Small intestine (tissue), 7 donors: ENCODE data around the gene GRB10. TPM values are rescaled to one million over a fixed set of nuclear protein-coding genes. Genes with fewer than 3 reads are reported as not detected.

Experiments
- DNase-seq, 2 donors: peaks; one replicate each; pipeline versions ENCODE4 v3.0.0 to v3.0.0-alpha.2; 2013
- FAIRE-seq: peaks from 2 replicates; lab custom pipeline; 2012; peaks lifted over from hg19 to GRCh38; lab: Jason Lieb, UNC
- H3K27ac ChIP-seq, 3 donors: one replicate each; pipeline ENCODE4 v1.5.1; 2013; ENCODE audit warnings: low read length in 2 of 3, mild to moderate bottlenecking in 2 of 3, control low read depth in 1 of 3, inconsistent platforms in 1 of 3, low read depth in 1 of 3, moderate library complexity in 1 of 3
- H3K27me3 ChIP-seq, 3 donors: one replicate each; pipeline ENCODE4 v1.6.1; 2013; ENCODE audit warnings: low read length in 3 of 3, inconsistent platforms in 1 of 3; ENCODE audit not compliant: control insufficient read depth in 3 of 3, insufficient read depth in 3 of 3
- H3K36me3 ChIP-seq, 3 donors: one replicate each; pipeline ENCODE4 v1.6.1; 2013; ENCODE audit warnings: low read length in 3 of 3, inconsistent platforms in 1 of 3, low read depth in 1 of 3, mild to moderate bottlenecking in 1 of 3, moderate library complexity in 1 of 3; ENCODE audit not compliant: control insufficient read depth in 3 of 3, insufficient read depth in 2 of 3
- H3K4me1 ChIP-seq, 3 donors: one replicate each; pipeline ENCODE4 v1.6.1; 2013; ENCODE audit warnings: low read length in 2 of 3, inconsistent platforms in 1 of 3, low read depth in 1 of 3, mild to moderate bottlenecking in 1 of 3, moderate library complexity in 1 of 3; ENCODE audit not compliant: control insufficient read depth in 3 of 3, insufficient read depth in 2 of 3
- H3K4me3 ChIP-seq, 3 donors: one replicate each; pipeline ENCODE4 v1.5.1; 2013; ENCODE audit warnings: low read length in 3 of 3, control low read depth in 1 of 3, inconsistent platforms in 1 of 3, low read depth in 1 of 3, mild to moderate bottlenecking in 1 of 3, moderate library complexity in 1 of 3
- H3K9me3 ChIP-seq, 2 donors: one replicate each; pipeline ENCODE4 v1.6.1; 2013; ENCODE audit warnings: low read depth in 1 of 2, low read length in 1 of 2; ENCODE audit not compliant: control insufficient read depth in 2 of 2, insufficient read depth in 1 of 2
- WGBS, 3 donors: extraction: QIAGEN DNeasy Blood & Tissue Kit; methylation state at CpG; one replicate each; pipeline ENCODE4 v1.1.7; 2013; 5-methylcytosine and 5-hydroxymethylcytosine counted together
- polyA plus RNA-seq, 4 donors: library from polyadenylated mRNA; stranded (reverse) in 3 of 4; unstranded in 1 of 4; fragments of 200-250 nt in 3 of 4; fragments of 120-200 nt in 1 of 4; gene quantifications; one replicate each; pipeline versions ENCODE4 v1.2.1 to v1.2.3, GENCODE V29; 2013
- donor health status: healthy with polysubstance abuse.
- donor health status: control.
- donor health status: control.
- donor health status: Bipolar disorder and iron deficiency.
- donor health status: healthy.

The GRB10 gene
- polyA plus RNA-seq, 4 donors = 14.5 to 33.8 (median 22.1) TPM

DNA sequence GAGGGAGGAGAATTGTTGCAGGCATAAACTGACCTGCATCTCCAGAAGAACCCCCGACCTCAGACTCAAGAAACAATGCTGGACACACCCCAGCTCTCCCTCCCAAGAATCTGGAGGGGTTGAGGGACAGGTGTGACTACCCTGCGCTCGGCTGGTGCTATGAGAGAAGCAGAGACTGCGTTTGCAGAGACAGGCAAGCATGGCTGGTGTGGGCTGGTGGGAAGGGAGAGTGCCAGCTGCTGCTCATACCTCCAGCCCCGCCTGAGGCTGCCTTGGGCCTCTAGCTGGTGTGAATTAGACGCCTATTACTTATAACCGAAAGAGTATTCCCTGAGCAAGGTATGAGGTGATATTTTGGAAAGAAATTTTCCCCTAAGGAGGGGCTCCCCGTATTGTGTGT is 169.2 kb downstream of the GRB10 start:
- Histone ChIP-seq H3K27me3 (no peaks in the 10 kb centered on the region), H3K27ac (peak overlapping the region in 1 of 3 donors; percentile 91), H3K4me3 (no peak overlapping the region), H3K4me1 (peaks cover 0 to 40% (median 15%) of the 10 kb centered on the region in 3 donors), H3K36me3 (peaks cover 0 to 27% (median 12%) of the 10 kb centered on the region in 3 donors), H3K9me3 (no peaks in the 10 kb centered on the region)
- whole genome bisulfite sequencing, 3 donors = 36 to 72% (median 55%) methylated on average over 8 of the region's 8 CpGs
- DNase-seq = peak in 1 of 2 donors; percentile 21
- FAIRE-seq = no peak

DNA sequence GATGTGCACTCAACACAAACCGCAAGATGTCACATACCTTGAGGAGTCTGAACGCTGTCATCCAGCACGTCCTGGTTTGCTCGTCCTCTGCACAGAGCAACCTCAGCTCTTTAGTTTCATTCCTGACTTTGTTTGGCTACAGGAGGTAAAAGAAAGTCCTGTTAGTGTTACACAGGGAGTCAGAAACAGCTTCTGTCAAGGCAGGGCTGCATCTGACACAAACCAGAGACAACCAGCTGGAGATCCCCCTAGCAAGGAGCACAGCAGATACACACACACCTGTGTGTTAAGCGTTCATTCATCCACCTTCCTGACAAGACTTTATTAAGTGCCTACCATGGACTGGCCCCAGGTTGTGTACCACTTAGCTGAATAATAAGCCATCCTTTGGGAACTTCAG is 170.0 kb downstream of the GRB10 start:
- Histone ChIP-seq H3K27ac (no peak overlapping the region), H3K9me3 (no peaks in the 10 kb centered on the region), H3K27me3 (no peaks in the 10 kb centered on the region), H3K4me1 (peaks cover 0 to 40% (median 15%) of the 10 kb centered on the region in 3 donors), H3K4me3 (no peak overlapping the region), H3K36me3 (peaks cover 0 to 24% (median 12%) of the 10 kb centered on the region in 3 donors)
- DNase-seq (no peak), FAIRE-seq (no peak)
- WGBS, 3 donors = 83 to 95% (median 93%) methylated on average over 5 of the region's 5 CpGs

GRCh38 chr7:50610521-50611277 is 172.0 kb downstream of the GRB10 start:
- H3K4me3 ChIP-seq = no peak overlapping the region
- H3K27ac ChIP-seq = peak overlapping the region in 1 of 3 donors; percentile 59
- no peaks in the 10 kb centered on the region for H3K9me3 ChIP-seq
- H3K36me3 ChIP-seq = peaks cover 3 to 26% (median 17%) of the 10 kb centered on the region in 3 donors
- peaks cover 0 to 28% (median 11%) of the 10 kb centered on the region in 3 donors for H3K4me1 ChIP-seq
- WGBS, 3 donors = 62 to 75% (median 69%) methylated on average over 6 of the region's 6 CpGs
- no peaks in the 10 kb centered on the region for H3K27me3 ChIP-seq
- FAIRE-seq = no peak
- DNase-seq = peak in 1 of 2 donors; percentile 52

DNA sequence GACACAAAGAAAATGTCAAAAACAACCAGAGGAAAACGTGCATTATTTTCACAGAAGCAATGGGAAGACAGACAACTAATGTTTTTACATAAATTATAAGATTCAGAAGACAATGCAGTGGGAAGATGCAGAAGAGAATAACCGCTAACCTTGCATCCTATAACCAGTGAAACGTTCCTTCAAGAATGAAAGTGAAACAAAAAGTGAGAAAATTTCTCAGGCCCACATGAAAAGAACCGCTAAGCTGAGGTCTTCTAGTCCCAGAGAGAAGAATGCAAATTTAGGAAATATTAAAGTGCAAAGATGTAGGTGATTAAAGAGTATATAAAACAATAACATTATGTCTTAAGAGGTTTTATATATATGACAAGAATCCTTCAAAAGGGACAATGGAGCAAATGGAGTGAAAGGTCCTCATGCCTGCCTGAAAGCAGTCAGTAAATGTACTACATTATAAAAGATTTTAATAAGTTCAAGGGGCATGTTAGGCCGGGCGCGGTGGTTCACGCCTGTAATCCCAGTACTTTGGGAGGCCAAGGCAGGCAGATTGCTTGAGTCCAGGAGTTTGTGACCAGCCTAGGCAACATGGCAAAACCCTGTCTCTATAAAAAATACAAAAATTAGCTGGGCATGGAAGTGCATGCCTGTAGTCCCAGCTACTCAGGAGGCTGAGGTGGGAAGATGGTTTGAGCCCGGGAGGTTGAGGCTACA is 174.3 kb downstream of the GRB10 start:
- WGBS, 3 donors = 67 to 74% (median 72%) methylated on average over 9 of the region's 9 CpGs
- FAIRE-seq = no peak

DNA sequence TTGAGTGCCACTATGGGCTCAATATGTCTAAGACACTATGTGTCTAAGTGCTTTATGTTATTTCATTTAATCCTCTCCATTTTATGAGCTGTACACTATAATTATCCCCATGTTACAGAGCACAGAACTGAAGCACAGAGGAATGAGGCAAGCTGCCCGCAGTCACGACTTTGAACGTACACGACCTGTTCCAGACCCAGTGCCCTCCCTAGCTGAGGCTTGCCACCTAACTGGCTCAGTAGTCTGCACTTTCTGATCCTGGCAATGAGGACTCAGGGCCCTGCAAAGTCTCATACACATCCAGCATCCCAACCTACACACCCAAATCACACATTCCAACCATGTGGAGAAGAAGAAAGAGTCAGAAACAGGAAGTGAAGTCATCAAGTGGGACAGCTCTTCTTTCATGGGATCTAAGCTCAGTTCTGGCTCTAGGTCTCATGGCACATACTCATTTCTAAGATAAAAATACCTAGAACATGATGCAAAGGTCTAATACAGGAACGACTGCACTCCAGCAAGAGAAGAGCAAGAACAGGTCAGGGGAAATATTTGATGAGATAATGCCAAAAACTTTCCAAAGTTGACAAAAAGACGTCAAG is 175.1 kb downstream of the GRB10 start:
- Histone ChIP-seq H3K27me3 (no peaks in the 10 kb centered on the region), H3K4me3 (no peak overlapping the region), H3K36me3 (peaks cover 8 to 47% (median 17%) of the 10 kb centered on the region in 3 donors), H3K27ac (no peak overlapping the region), H3K4me1 (no peaks in the 10 kb centered on the region), H3K9me3 (no peaks in the 10 kb centered on the region)
- FAIRE-seq = no peak
- DNase-seq = no peak
- WGBS, 3 donors = 89 to 94% (median 92%) methylated on average over 6 of the region's 6 CpGs

More for the DNA sequence above, 174.3 kb downstream of the GRB10 start:
- no peaks in the 10 kb centered on the region for H3K27me3 ChIP-seq
- H3K4me1 ChIP-seq = peaks cover 0 to 6% (median 0%) of the 10 kb centered on the region in 3 donors
- DNase-seq = peak in 1 of 2 donors; percentile 53
- H3K4me3 ChIP-seq = no peak overlapping the region
- H3K9me3 ChIP-seq = no peaks in the 10 kb centered on the region
- no peak overlapping the region for H3K27ac ChIP-seq
- peaks cover 7 to 43% (median 17%) of the 10 kb centered on the region in 3 donors for H3K36me3 ChIP-seq

- no peaks in the 10 kb centered on the region for H3K27me3 ChIP-seq
- H3K27ac ChIP-seq = no peak overlapping the region
- H3K4me3 ChIP-seq = no peak overlapping the region
- peaks cover 5 to 42% (median 8%) of the 10 kb centered on the region in 3 donors for H3K36me3 ChIP-seq
- DNase-seq = no peak
- H3K9me3 ChIP-seq = no peaks in the 10 kb centered on the region
- no peaks in the 10 kb centered on the region for H3K4me1 ChIP-seq
- 94 to 98% (median 96%) methylated on average over 13 of the region's 13 CpGs for WGBS, 3 donors
- FAIRE-seq = no peak
Measured at GRCh38 chr7:50605059-50605458, 177.6 kb downstream of the GRB10 start.

GRCh38 chr7:50603287-50603686 is 179.4 kb downstream of the GRB10 start:
- WGBS, 3 donors = 86 to 87% (median 87%) methylated on average over 7 of the region's 7 CpGs
- peaks cover 8 to 45% (median 11%) of the 10 kb centered on the region in 3 donors for H3K36me3 ChIP-seq
- no peak for FAIRE-seq

GRCh38 chr7:50599385-50599784 is 183.3 kb downstream of the GRB10 start:
- no peaks in the 10 kb centered on the region for H3K4me1 ChIP-seq
- H3K9me3 ChIP-seq = no peaks in the 10 kb centered on the region
- FAIRE-seq (no peak), DNase-seq (no peak)
- H3K4me3 ChIP-seq = no peak overlapping the region
- H3K36me3 ChIP-seq = peaks cover 3 to 32% (median 8%) of the 10 kb centered on the region in 3 donors
- no peak overlapping the region for H3K27ac ChIP-seq
- WGBS, 3 donors = 85 to 90% (median 88%) methylated on average over 12 of the region's 12 CpGs
- H3K27me3 ChIP-seq = no peaks in the 10 kb centered on the region

More at GRCh38 chr7:50603287-50603686, 179.4 kb downstream of the GRB10 start:
- no peak for DNase-seq
- Histone ChIP-seq H3K9me3 (no peaks in the 10 kb centered on the region), H3K4me1 (no peaks in the 10 kb centered on the region), H3K4me3 (no peak overlapping the region), H3K27me3 (no peaks in the 10 kb centered on the region), H3K27ac (no peak overlapping the region)
